Subcutaneous preadipocyte (primary cell): ENCODE measurements around the gene VKORC1. TPM values are rescaled to one million over a fixed set of nuclear protein-coding genes. Genes with fewer than 3 reads are reported as not detected.

Source experiments
- total RNA-seq: library from RNA; depleted of rRNA; stranded (reverse); fragments of >200 nt; gene quantifications from 2 replicates; pipeline ENCODE4 v1.2.3, GENCODE V29; 2012

Gene VKORC1
- total RNA-seq: 64.7 and 133 TPM in 2 replicates

DNA sequence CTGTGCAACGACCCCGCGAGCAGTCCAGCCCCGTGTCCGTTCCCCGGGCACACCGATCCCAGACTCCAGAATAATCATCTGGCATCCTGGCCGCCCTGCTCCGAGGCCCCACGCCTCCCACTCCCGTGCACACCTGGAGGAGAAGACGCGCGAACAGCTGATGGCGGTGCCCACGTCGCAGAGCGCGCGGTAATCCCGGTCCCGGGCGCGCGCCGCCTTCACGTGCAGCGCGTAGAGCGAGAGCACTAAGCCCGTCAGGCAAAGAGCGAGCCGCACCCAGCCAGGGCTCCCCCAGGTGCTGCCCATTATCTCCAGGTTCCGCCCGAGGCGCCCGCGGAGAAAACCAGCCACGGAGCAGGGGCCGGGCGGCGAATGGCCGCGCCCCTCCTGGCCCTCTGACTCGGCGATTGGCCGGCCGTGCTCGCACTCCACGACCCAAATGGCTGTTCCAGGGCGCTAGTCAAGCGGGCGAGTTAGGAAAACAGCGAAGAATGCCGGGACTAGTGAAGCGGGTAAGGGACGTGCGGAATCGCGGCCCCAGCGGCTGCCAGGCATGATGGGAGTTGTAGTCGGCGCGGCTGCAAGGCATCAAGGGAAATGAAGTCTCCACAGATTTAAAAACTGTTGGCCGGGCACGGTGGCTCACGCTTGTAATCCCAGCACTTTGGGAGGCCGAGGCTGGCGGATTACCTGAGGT lies at the start of gene VKORC1:
TSS of gene VKORC1 (minus strand) at position 374 of the 697 bp plus-strand sequence. CDS start at position 306, 68 bp downstream.

DNA sequence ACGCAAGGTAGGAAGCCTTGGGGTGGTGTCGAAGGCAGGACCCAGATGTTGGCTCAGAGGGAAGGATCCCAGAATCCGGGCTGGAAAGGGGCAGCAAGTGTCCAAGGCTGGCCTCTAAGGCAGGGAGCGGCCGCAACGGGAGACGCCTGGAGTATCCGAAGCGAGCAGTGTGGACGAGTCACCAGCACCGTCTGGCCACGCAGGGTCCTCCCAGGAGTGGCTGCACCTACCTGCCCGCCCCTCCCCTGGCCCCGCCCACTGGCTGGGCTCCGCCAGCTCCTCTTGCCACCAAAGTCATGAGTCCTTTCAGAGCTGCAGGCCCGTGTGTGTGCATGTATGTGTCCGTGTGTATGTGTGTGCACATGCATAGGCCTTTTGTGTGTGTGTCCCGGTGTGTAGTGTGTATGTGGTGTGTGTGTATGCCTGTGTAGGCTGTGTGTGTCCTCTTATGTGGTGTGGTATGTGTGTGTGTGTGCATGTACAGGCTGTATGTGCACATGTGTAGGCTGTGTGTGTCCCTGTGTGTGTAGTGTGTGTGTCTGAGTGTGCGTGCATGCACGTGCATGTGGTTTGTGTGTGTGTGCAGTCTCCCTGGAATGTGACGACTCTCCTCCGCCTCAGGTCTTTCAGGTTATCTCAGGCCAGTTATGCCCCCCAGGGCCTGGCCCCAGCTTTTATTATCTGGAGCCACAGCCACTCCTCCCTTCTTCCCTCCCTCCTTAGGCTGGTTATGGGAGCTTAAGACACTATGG lies 41.1 kb upstream of the VKORC1 start, which contains the start of gene PRSS8:
TSS of gene PRSS8 (minus strand) at position 193 of the 752 bp plus-strand sequence. CDS start 229 bp downstream, outside the sequence.

DNA sequence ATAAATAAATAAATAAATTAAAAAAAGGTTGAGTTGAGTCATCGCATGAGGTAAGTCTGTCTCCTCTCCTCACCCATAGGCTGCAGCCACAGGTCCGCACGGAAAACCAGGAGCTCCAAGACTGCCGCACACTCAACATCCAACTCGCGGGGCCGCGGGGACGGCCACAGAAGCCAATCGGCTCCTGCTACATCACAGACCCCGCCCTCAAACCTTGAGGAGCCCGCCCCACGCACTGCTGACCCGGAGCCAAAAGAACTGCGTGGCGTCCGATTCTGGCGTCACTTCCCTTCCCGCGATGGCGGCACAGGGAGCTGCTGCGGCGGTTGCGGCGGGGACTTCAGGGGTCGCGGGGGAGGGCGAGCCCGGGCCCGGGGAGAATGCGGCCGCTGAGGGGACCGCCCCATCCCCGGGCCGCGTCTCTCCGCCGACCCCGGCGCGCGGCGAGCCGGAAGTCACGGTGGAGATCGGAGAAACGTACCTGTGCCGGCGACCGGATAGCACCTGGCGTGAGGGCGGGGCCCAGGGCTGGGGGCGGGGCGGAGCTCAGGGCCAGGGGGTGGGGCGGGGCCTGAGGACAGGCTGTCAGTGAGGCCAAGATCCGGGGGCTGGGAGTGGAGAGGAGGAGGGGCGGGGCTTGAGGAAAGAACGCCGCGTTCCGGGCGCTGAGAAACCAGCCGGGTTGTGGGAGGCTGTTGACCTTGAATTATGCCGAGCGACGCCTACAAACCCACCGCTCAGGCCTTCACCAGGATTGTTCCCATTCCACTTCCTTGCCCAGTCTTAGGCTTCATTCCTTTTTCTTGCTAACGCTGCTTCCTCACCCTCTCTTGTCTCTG lies 23.0 kb upstream of the VKORC1 start, which contains the start of gene KAT8:
TSS of gene KAT8 (plus strand) at position 281 of the 839 bp plus-strand sequence. CDS start at position 299, 18 bp downstream.

DNA sequence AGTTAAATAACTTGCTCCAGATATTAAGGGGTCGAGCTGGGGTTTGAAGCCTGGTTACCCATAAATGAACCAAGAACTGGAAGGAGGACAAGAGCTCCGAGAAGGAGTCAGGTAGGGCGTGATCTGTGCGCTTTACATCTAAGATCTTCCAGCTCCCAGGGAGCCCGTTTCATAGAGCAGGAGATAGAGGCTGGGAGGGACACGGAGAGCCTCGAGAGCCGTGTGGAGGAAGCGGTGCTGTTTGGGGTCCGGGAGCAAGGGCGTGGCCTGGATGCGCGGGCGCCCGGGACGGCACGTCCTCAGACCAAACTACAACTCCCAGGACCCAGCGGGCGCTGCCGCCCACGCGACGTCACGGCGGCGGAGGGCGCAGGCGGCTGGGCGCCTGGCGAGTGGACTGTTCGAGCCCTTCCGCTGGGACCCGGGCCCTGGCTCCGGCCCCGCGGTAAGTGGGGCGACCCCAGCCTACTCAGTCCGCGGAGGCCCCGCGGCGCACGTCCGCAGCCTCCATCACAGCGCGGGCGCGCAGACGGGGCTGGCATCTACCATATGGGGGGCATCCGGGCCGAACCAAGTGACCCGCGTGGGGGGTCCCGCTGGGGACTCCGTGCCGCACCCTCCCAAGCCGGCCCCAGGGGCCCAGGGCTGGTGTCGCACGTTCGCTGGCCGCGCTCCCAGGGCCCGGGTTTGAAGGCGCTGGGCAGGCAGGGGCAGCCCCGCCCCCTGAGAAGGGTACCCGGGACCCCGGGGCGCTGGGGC lies 13.6 kb upstream of the VKORC1 start, which contains the start of gene BCKDK:
TSS of gene BCKDK (plus strand) at position 352 of the 759 bp plus-strand sequence. CDS start 838 bp downstream, outside the sequence.

DNA sequence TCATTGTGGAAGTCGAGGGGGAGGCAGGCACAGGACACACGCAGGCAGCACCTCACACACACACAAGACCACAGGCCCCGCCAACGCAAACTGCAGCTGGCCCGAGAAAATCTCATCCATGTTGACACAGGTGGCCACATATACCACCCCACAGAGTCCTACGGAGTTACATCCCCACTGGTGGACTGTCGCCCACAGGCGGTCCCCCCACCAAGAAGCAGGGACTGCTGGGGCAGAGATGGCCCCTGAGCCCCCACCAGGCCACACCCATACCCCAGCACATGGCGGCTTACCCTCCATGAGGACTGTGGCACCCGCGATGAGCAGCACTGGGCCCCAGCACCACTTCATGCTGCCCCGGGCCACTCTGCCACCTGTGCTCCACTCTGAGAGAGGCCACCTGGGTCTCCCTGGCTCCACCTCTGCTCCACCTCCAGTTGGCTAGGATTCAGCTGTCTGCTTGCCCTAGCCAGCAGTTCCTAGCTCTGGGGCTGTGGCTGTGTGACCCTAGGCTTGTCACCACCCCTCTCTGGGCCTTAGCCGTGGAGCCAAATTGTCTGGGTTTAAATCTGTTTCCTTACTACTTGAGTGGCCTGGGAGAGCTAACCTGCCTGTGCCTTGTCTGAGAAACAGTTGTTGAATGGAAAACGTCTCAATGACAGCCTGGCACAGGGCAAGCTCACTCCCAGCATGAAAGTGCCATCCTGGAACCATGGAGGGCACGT lies 6.0 kb downstream of the VKORC1 start, which contains the start of gene PRSS53:
TSS of gene PRSS53 (minus strand) at position 485 of the 725 bp plus-strand sequence. CDS start at position 351, 134 bp downstream.

DNA sequence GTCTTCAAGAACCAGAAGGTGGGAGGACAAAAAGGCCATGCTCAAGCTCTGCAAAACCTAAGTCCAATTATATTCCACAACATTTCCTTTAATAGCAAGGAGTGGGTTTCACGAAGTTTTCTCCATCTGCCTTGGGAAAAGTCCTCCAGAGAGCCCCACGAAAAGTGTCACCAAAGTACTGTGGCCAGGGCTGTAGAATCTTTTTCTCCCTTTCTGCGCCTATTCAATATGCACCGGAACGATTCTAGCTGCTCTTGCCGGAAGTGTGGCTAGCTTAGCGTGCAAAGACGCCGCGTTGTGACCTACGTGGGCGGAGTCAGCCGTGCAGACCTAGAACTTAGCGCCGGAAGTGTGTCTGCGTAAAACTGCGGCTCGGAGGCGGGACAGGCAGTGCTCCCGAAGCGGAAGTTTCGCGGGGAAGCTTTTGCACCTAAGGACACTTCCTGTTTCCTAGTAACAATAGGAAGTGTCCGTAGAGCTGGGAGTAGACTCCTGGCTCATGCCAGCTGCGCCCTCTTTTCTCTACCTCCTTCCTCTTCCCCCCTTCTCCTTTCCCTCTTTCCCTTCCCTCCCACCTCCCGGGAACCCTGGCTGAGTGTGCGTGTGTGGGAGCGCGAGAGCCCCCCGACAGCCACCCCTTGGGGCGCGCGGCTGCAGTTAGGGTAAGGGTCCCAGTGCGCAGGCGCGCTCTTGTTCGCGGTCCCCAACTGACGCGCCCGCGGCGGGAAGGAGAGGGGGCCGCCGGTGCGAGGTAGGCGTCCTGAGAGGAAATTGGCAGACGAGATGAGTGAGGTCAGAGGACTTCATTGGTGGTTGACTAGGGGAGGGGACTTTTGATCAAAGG lies 20.4 kb downstream of the VKORC1 start, which contains the start of the genes ZNF646 and ZNF668:
TSS of gene ZNF646 (plus strand) at position 453 of the 844 bp plus-strand sequence. CDS start 1,903 bp downstream, outside the sequence.
TSS of gene ZNF668 (minus strand) at position 271 of the 844 bp plus-strand sequence. CDS start 9,781 bp downstream, outside the sequence.

Other genes starting within 250 kb of the VKORC1 start
- gene BCL7C, start 200.7 kb downstream of the VKORC1 start, total RNA-seq: 34.0 and 37.5 TPM in 2 replicates
- 0.59 and 1.1 TPM in 2 replicates for gene CTF1, start 198.2 kb downstream of the VKORC1 start, total RNA-seq
- 14.3 and 26.0 TPM in 2 replicates for gene FBXL19, start 171.2 kb downstream of the VKORC1 start, total RNA-seq
- gene ORAI3, start 145.7 kb downstream of the VKORC1 start, total RNA-seq: 38.3 and 41.5 TPM in 2 replicates
- 2.2 and 3.9 TPM in 2 replicates for gene SETD1A, start 137.0 kb downstream of the VKORC1 start, total RNA-seq
- 100 and 164 TPM in 2 replicates for gene HSD3B7, start 109.6 kb downstream of the VKORC1 start, total RNA-seq
- 0.98 and 1.1 TPM in 2 replicates for gene STX1B, start 84.2 kb downstream of the VKORC1 start, total RNA-seq
- 21.7 and 23.3 TPM in 2 replicates for gene STX4, start 61.2 kb downstream of the VKORC1 start, total RNA-seq
- gene ZNF668, start 20.6 kb downstream of the VKORC1 start, total RNA-seq: 11.4 and 15.2 TPM in 2 replicates
- gene ZNF646, start 20.4 kb downstream of the VKORC1 start, total RNA-seq: 14.0 and 18.6 TPM in 2 replicates
- gene PRSS53, start 5.9 kb downstream of the VKORC1 start, total RNA-seq: 1.5 and 3.3 TPM in 2 replicates
- 40.3 and 44.1 TPM in 2 replicates for gene BCKDK, start 13.6 kb upstream of the VKORC1 start, total RNA-seq
- 29.5 and 30.5 TPM in 2 replicates for gene KAT8, start 22.9 kb upstream of the VKORC1 start, total RNA-seq
- gene PRSS8, start 40.9 kb upstream of the VKORC1 start, total RNA-seq: not detected in 2 replicates
- gene PRSS36, start 55.3 kb upstream of the VKORC1 start, total RNA-seq: 0.20 and 0.37 TPM in 2 replicates
- 37.5 and 54.9 TPM in 2 replicates for gene FUS, start 85.3 kb upstream of the VKORC1 start, total RNA-seq
- 49.1 and 77.5 TPM in 2 replicates for gene PYCARD, start 108.0 kb upstream of the VKORC1 start, total RNA-seq
- under 0.01 TPM in 1 of 2 replicates, not detected in the other for gene TRIM72, start 119.3 kb upstream of the VKORC1 start, total RNA-seq
- gene PYDC1, start 122.3 kb upstream of the VKORC1 start, total RNA-seq: not detected in 2 replicates
- not detected in 2 replicates for gene ITGAM, start 165.2 kb upstream of the VKORC1 start, total RNA-seq